ENCODE data around the gene MIER2. TPM values are rescaled to one million over a fixed set of nuclear protein-coding genes. Genes with fewer than 3 reads are reported as not detected.
"Not testable (repeated sequence)": the region's sequence is repeated elsewhere in the genome, so short reads cannot be mapped to it uniquely, and the experiment has no call there.

The MIER2 gene
- 10 to 100 TPM; 16.8 to 20.3 TPM for total RNA-seq
- polyA plus RNA-seq, result 1 to 10 TPM; 2.1 to 3.1 (median 2.4) TPM
- 5.4 to 18.0 (median 10.8) reads per million in 6 experiments for total RNA-seq

- Mint-ChIP-seq H3K4me3 (peak within 1 kb of the TSS; percentile 75 to 93 (median 88)), H3K9me3 (no peaks in the 10 kb centered on the region), H3K4me1 (peaks cover 25 to 52% (median 49%) of the 10 kb centered on the region in 4 donors), H3K27me3 (peaks cover 0 to 6% (median 2%) of the 10 kb centered on the region in 5 donors), H3K27ac (peak within 1 kb of the TSS; percentile 72 to 92 (median 86)), H3K36me3 (peaks cover under 1 to 9% (median 1%) of the 10 kb centered on the region in 3 donors)
- peak; percentile 91 to 97 for ATAC-seq
- peak; percentile 80 to 97 (median 90) for DNase-seq
- POLR2A ChIA-PET, result no interaction called here
Measured at GRCh38 chr19:344625-345319, at the start of gene MIER2. Gene MIER2 (minus strand): TSS chr19:344796. CDS start chr19:344782, 14 bp downstream.

GRCh38 chr19:393560-393959 is 49.0 kb upstream of the MIER2 start:
- H3K27ac Mint-ChIP-seq, result peak overlapping the region in 4 of 10 donors; percentile 15 to 88 (median 69)
- H3K36me3 Mint-ChIP-seq, H3K27me3 Mint-ChIP-seq, ATAC-seq, H3K4me1 Mint-ChIP-seq, POLR2A ChIA-PET: not testable (repeated sequence)
- H3K9me3 Mint-ChIP-seq, result peaks cover 0 to 24% (median 2%) of the 10 kb centered on the region in 9 donors
- peak overlapping the region in 1 of 10 donors; percentile 65 for H3K4me3 Mint-ChIP-seq
- peak in 1 of 10 donors; percentile 30 for DNase-seq

- Mint-ChIP-seq H3K27me3 (peaks cover 2 to 17% (median 4%) of the 10 kb centered on the region in 5 donors), H3K4me3 (peak overlapping the region in 1 of 10 donors; percentile 29), H3K36me3 (peaks cover 0 to 2% (median 0%) of the 10 kb centered on the region in 3 donors), H3K9me3 (peaks cover 0 to 24% (median 2%) of the 10 kb centered on the region in 9 donors), H3K27ac (no peak overlapping the region), H3K4me1 (peaks cover 0 to 9% (median 3%) of the 10 kb centered on the region in 4 donors)
- no peak for ATAC-seq
- peak in 1 of 10 donors; percentile 50 for DNase-seq
- POLR2A ChIA-PET, result no interaction called here
Measured at GRCh38 chr19:392375-392970, 47.9 kb upstream of the MIER2 start.

- H3K4me3 Mint-ChIP-seq, result no peak overlapping the region
- peaks cover 0 to 9% (median 3%) of the 10 kb centered on the region in 4 donors for H3K4me1 Mint-ChIP-seq
- no peak overlapping the region for H3K27ac Mint-ChIP-seq
- H3K9me3 Mint-ChIP-seq, result peaks cover 0 to 24% (median 2%) of the 10 kb centered on the region in 9 donors
- H3K27me3 Mint-ChIP-seq, result peaks cover 3 to 20% (median 7%) of the 10 kb centered on the region in 5 donors
- DNase-seq, result peak in 1 of 10 donors; percentile 28
- POLR2A ChIA-PET, result no interaction called here
- no peak for ATAC-seq
- peaks cover 0 to 2% (median 0%) of the 10 kb centered on the region in 3 donors for H3K36me3 Mint-ChIP-seq
Measured at GRCh38 chr19:391726-392374, 47.3 kb upstream of the MIER2 start.

GRCh38 chr19:391207-391557 is 46.6 kb upstream of the MIER2 start:
- H3K9me3 Mint-ChIP-seq, result peaks cover 0 to 24% (median 2%) of the 10 kb centered on the region in 9 donors

GRCh38 chr19:390386-391206 is 46.0 kb upstream of the MIER2 start:
- no peak for ATAC-seq
- peaks cover 9 to 32% (median 16%) of the 10 kb centered on the region in 5 donors for H3K27me3 Mint-ChIP-seq
- POLR2A ChIA-PET, result no interaction called here
- H3K9me3 Mint-ChIP-seq, result peaks cover 0 to 18% (median 0%) of the 10 kb centered on the region in 9 donors
- H3K4me3 Mint-ChIP-seq, result no peak overlapping the region
- H3K27ac Mint-ChIP-seq, result no peak overlapping the region
- peak in 1 of 10 donors; percentile 46 for DNase-seq
- peaks cover 0 to 9% (median 1%) of the 10 kb centered on the region in 4 donors for H3K4me1 Mint-ChIP-seq
- H3K36me3 Mint-ChIP-seq, result peaks cover 0 to 2% (median 0%) of the 10 kb centered on the region in 3 donors

More at GRCh38 chr19:391207-391557, 46.6 kb upstream of the MIER2 start:
- Mint-ChIP-seq H3K36me3 (peaks cover 0 to 2% (median 0%) of the 10 kb centered on the region in 3 donors), H3K4me3 (no peak overlapping the region), H3K27ac (peak overlapping the region in 1 of 10 donors; percentile 17), H3K27me3 (peaks cover 4 to 26% (median 10%) of the 10 kb centered on the region in 5 donors), H3K4me1 (peaks cover 0 to 9% (median 3%) of the 10 kb centered on the region in 4 donors)
- DNase-seq, result no peak
- POLR2A ChIA-PET, result no interaction called here
- ATAC-seq, result no peak

GRCh38 chr19:389935-390289 is 45.3 kb upstream of the MIER2 start:
- ATAC-seq, result no peak
- peak in 1 of 10 donors; percentile 35 for DNase-seq
- Mint-ChIP-seq H3K9me3 (peaks cover 0 to 12% (median 0%) of the 10 kb centered on the region in 9 donors), H3K27ac (no peak overlapping the region), H3K27me3 (peaks cover 14 to 37% (median 18%) of the 10 kb centered on the region in 5 donors), H3K4me3 (no peak overlapping the region), H3K36me3 (peaks cover 0 to 2% (median 0%) of the 10 kb centered on the region in 3 donors), H3K4me1 (peaks cover 0 to 9% (median under 1%) of the 10 kb centered on the region in 4 donors)
- POLR2A ChIA-PET, result no interaction called here

- DNase-seq (peak in 1 of 10 donors; percentile 44), ATAC-seq (no peak)
- Mint-ChIP-seq H3K9me3 (peaks cover 0 to 12% (median 0%) of the 10 kb centered on the region in 9 donors), H3K36me3 (peaks cover 0 to 2% (median 0%) of the 10 kb centered on the region in 3 donors), H3K4me3 (no peak overlapping the region), H3K27ac (no peak overlapping the region), H3K27me3 (peaks cover 14 to 41% (median 21%) of the 10 kb centered on the region in 5 donors), H3K4me1 (peaks cover 0 to 9% (median 1%) of the 10 kb centered on the region in 4 donors)
- POLR2A ChIA-PET, result no interaction called here
Measured at GRCh38 chr19:389255-389934, 44.8 kb upstream of the MIER2 start.

- POLR2A ChIA-PET, result no interaction called here
- no peak overlapping the region for H3K4me3 Mint-ChIP-seq
- DNase-seq (peak in 1 of 10 donors; percentile 43), ATAC-seq (no peak)
- H3K9me3 Mint-ChIP-seq, result peaks cover 0 to 11% (median 0%) of the 10 kb centered on the region in 9 donors
- H3K27me3 Mint-ChIP-seq, result peaks cover 19 to 45% (median 28%) of the 10 kb centered on the region in 5 donors
- H3K4me1 Mint-ChIP-seq, result peaks cover 0 to 13% (median 2%) of the 10 kb centered on the region in 4 donors
- no peak overlapping the region for H3K27ac Mint-ChIP-seq
- H3K36me3 Mint-ChIP-seq, result peaks cover 0 to 2% (median 0%) of the 10 kb centered on the region in 3 donors
Measured at GRCh38 chr19:388691-389090, 44.1 kb upstream of the MIER2 start.

- POLR2A ChIA-PET, result no interaction called here
- H3K4me1 Mint-ChIP-seq, result peaks cover 2 to 12% (median 6%) of the 10 kb centered on the region in 4 donors
- peaks cover 0 to 2% (median 0%) of the 10 kb centered on the region in 3 donors for H3K36me3 Mint-ChIP-seq
- peaks cover 25 to 55% (median 37%) of the 10 kb centered on the region in 5 donors for H3K27me3 Mint-ChIP-seq
- peaks cover 0 to 2% (median 0%) of the 10 kb centered on the region in 9 donors for H3K9me3 Mint-ChIP-seq
- no peak overlapping the region for H3K27ac Mint-ChIP-seq
- peak in 1 of 10 donors; percentile 37 for DNase-seq
- no peak for ATAC-seq
- peak overlapping the region in 1 of 10 donors; percentile 31 for H3K4me3 Mint-ChIP-seq
Measured at GRCh38 chr19:387777-388176, 43.2 kb upstream of the MIER2 start.

GRCh38 chr19:386632-387301 is 42.2 kb upstream of the MIER2 start:
- H3K4me3 Mint-ChIP-seq, H3K36me3 Mint-ChIP-seq, ATAC-seq, H3K27ac Mint-ChIP-seq, H3K9me3 Mint-ChIP-seq, POLR2A ChIA-PET: not testable (repeated sequence)
- DNase-seq, result peak in 1 of 10 donors; percentile 13
- Mint-ChIP-seq H3K27me3 (peaks cover 28 to 58% (median 44%) of the 10 kb centered on the region in 5 donors), H3K4me1 (peaks cover 4 to 14% (median 8%) of the 10 kb centered on the region in 4 donors)

Measured in naive thymus-derived CD8-positive, alpha-beta T cell (primary cell).